ENCODE measurements around the gene MUC6.

The MUC6 gene

GRCh38 chr11:972523-973211 lies 63.9 kb downstream of the MUC6 start:
- in situ Hi-C loops (cut with MboI; ENCODE audit: low sequenced_read_pairs): no loop called here

GRCh38 chr11:971731-972365 lies 64.7 kb downstream of the MUC6 start:
- in situ Hi-C loops (cut with MboI; ENCODE audit: low sequenced_read_pairs): no loop called here

GRCh38 chr11:971092-971690 lies 65.3 kb downstream of the MUC6 start:
- in situ Hi-C loops (cut with MboI; ENCODE audit: low sequenced_read_pairs): no loop called here

- in situ Hi-C loops (cut with MboI; ENCODE audit: low sequenced_read_pairs): no loop called here
Observed at GRCh38 chr11:970319-970871, 66.1 kb downstream of the MUC6 start.

GRCh38 chr11:969651-970205 lies 66.8 kb downstream of the MUC6 start:
- in situ Hi-C loops (cut with MboI; ENCODE audit: low sequenced_read_pairs): no loop called here

- in situ Hi-C loops (cut with MboI; ENCODE audit: low sequenced_read_pairs): no loop called here
Observed at GRCh38 chr11:968822-969221, 67.7 kb downstream of the MUC6 start.

- in situ Hi-C loops (cut with MboI; ENCODE audit: low sequenced_read_pairs): no loop called here
Observed at GRCh38 chr11:967995-968751, 68.3 kb downstream of the MUC6 start.

- in situ Hi-C loops (cut with MboI; ENCODE audit: low sequenced_read_pairs): no loop called here
Observed at GRCh38 chr11:965206-965775, 71.2 kb downstream of the MUC6 start.

- in situ Hi-C loops (cut with MboI; ENCODE audit: low sequenced_read_pairs): no loop called here
Observed at GRCh38 chr11:963852-964251, 72.7 kb downstream of the MUC6 start.

Measured in HL-60/S4 (cell line).